GM12801 (cell line): Measurements from ENCODE around the gene CACNB2.

ENCODE experiments used
- TF ChIP-seq, protein P1 (sequence below): IDR thresholded peaks from one replicate; pipeline ENCODE4 v1.5.1; 2011; ENCODE audit warnings: control low read depth; ENCODE audit not compliant: insufficient read length; ENCODE audit errors: extremely low read depth

CACNB2 gene

GRCh38 chr10:18463673-18464211 lies 323.5 kb downstream of the CACNB2 start:
- TF ChIP-seq, protein P1, sequence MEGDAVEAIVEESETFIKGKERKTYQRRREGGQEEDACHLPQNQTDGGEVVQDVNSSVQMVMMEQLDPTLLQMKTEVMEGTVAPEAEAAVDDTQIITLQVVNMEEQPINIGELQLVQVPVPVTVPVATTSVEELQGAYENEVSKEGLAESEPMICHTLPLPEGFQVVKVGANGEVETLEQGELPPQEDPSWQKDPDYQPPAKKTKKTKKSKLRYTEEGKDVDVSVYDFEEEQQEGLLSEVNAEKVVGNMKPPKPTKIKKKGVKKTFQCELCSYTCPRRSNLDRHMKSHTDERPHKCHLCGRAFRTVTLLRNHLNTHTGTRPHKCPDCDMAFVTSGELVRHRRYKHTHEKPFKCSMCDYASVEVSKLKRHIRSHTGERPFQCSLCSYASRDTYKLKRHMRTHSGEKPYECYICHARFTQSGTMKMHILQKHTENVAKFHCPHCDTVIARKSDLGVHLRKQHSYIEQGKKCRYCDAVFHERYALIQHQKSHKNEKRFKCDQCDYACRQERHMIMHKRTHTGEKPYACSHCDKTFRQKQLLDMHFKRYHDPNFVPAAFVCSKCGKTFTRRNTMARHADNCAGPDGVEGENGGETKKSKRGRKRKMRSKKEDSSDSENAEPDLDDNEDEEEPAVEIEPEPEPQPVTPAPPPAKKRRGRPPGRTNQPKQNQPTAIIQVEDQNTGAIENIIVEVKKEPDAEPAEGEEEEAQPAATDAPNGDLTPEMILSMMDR = no peak

DNA sequence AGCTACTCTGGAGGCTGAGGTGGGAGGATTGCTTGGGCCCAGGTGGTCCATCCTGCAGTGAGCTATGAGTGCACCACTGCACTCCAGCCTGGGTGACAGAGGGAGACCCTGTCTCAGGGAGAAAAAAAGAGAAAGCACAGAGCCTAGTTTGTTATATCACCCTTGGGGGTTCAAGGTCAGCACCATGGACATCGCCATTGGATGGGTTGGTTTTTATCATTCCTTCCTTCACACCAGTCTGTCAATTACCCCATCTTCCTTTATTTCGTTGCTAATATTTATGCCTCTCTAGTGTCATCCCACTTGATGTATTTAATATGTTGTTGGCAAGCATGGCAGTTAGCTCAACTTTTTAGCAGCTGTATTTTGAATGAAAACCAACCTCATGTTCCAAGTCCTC lies 328.9 kb downstream of the CACNB2 start:
- TF ChIP-seq, protein P1 = no peak

GRCh38 chr10:18472977-18473376 lies 332.8 kb downstream of the CACNB2 start:
- TF ChIP-seq, protein P1 = no peak

DNA sequence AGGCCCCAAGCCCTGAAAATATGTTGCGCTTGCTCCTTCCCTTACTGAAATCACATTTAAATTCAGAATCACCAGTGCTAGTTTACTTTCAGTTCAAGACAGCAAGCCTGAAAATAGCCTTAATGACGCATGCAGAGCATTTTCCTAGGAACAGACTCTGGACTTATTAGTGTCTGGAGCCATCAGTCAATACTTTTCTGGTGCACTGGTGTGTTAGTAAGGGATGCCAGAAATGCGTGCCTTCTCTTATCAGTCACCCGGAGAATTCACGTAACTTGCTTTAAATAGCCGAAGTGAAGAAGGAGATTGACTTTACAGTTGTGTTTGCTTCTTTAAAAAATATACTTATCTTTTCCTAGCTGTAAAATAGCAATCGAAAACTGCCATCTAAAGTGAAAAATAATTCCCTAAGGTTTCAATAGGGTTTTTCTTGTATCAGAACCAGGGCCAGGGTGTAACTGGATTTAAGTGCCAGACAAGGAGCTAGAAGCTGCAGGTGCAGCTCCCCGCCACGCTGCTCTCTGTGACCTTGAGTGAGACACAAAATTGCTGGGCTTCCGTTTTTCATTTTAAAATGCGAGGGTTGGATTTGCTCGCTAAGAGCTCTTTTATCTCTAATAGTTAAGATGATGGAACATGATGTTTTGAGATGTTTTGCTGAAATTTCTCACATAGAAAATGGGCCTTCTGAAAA lies 333.3 kb downstream of the CACNB2 start:
- TF ChIP-seq, protein P1 = no peak

- TF ChIP-seq, protein P1 = no peak
Measured at GRCh38 chr10:18474118-18474455, 333.9 kb downstream of the CACNB2 start.

- TF ChIP-seq, protein P1 = no peak
Measured at GRCh38 chr10:18476076-18476647, 335.9 kb downstream of the CACNB2 start.

GRCh38 chr10:18478354-18478753 lies 338.1 kb downstream of the CACNB2 start:
- TF ChIP-seq, protein P1 = no peak
